NCI-H2227 (cell line): ENCODE data around the gene DEDD.
"Not testable (repeated sequence)": the region's sequence is repeated elsewhere in the genome, so short reads cannot be mapped to it uniquely, and the experiment has no call there.

Experiments used
- DNase-seq: peaks from one replicate; lab custom pipeline; 2025; ENCODE audit not compliant: unreplicated experiment; lab: John Stamatoyannopoulos, UW

The DEDD gene

GRCh38 chr1:161130266-161130665 lies 2.2 kb downstream of the DEDD start:
- no peak for DNase-seq

DNA sequence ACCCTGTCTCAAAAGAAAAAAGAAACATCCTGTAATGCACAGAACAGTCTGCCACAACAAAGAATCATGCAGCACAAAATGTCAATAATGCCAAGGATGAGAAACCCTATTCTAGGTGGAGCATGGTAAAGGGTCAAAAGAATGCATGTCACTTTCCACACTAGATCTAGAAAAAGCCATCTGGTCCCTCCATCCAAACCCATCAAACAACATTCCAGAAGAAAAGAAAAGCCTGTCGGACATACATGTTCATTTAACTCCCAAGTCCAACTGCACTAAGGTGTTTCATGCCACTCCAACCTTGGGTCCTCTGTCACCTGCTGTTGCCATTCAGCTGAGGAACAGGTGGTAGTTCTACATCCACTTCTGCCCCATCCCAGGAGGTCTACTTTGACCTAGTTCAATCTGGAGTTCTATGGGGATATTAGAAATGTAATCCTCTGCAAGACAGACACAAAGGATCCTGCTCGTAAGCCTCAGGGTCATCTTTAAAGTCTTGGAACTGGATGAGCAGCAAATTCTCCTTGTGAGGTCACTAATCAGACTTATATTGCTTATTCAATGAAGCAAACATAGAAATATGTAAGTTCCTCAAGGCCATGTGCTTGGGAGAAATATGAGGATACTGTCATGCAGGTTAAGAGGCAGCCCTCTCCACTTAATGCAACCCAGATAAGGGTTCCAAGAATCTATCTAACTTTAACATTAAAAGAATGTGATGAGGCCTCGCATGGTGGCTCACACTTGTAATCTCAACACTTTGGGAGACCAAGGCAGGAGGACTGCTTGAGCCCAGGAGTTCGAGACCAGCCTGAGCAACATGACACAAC lies 3.7 kb downstream of the DEDD start:
- no peak for DNase-seq

- no peak for DNase-seq
These were observed 4.8 kb downstream of the DEDD start for GRCh38 chr1:161127649-161128048.

GRCh38 chr1:161122967-161123366 lies 9.5 kb downstream of the DEDD start:
- DNase-seq, result no peak

DNA sequence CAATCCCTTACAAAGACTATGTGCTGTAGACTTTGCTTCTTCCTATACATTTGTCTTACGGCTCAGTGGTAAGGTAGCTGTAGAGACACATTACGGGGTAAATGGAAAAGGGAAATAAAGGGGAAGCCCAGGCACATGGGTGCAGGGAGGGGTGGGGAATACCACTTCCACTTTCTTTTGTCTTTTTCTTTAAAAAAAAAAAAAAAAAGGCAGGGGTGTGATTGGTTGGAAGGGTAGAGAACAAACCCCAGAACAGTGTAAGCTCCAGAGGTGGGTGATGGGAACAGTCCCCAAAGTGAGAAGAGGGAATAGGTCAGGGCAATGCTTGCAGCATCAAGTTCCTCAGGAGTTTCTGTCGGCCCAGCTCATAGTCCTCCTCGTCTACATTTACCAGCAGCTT lies 10.6 kb downstream of the DEDD start:
- no peak for DNase-seq

GRCh38 chr1:161121042-161121650 lies 11.3 kb downstream of the DEDD start:
- DNase-seq, result no peak

- DNase-seq, result peak; percentile 64
These were observed 13.2 kb downstream of the DEDD start for GRCh38 chr1:161119092-161119903.

DNA sequence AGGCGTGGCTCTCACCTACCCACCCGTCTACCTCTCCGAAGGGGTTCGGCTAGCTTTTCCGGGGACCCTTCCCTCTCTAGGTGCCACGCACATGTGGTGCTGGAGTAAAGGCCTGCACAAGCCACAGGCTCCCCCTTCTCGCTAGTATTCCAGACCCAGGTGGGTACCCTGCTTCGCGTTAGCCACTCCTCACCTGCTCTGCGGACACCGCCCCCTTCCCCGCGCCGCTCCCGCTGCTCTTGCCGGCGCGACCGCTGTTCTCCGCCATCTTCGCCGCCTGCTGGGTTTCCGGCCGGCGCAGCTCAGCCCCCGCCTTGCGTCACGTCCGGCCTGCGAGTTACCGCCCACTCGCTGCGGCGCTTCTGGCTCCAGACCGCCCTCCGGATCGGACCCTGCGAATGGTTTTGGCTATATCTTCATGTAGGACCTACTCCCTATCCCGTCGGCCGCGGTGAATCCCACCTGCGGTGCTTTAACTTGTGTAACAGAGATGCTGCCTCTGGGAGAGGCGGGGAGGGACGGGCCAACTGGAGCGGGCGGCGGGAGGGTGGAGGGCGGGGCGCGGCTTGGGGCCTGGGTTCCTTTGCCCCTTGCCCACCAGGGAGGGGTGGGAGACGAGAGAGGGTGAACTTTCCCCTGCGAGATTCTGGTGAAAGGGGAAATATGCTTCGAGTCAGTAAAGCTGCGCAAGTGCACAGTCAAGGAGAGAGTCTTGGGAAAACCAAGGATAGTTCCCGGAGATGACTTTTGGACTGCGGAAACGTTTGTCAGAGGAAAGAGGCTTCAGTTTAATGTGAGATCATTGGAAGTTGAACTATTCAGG lies 14.5 kb downstream of the DEDD start, which contains the start of the genes NIT1 and PFDN2:
NIT1 (plus strand) TSS at position 347 of the 823 bp plus-strand sequence; CDS start at position 419, 72 bp downstream.
PFDN2 (minus strand) TSS at position 279 of the 823 bp plus-strand sequence; CDS start at position 268, 11 bp downstream.
- peak; percentile 92 for DNase-seq

DNA sequence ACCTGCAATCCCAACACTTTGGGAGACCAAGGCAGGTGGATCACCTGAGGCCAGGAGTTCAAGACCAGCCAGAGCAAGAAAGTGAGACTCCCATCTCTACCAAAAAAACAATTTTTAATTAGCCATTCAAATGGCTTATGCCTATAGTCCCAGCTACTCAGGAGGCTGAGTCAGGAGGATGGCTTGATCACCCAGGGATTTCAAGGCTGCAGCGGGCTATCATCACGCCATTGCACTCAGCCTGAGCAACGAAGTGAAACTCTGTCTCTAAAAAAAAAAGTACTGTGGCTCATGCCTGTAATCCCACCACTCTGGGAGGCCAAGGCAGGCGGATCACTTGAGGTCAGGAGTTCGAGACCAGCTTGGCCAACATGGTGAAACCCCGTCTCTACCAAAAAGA lies 16.5 kb downstream of the DEDD start:
- not testable (repeated sequence) for DNase-seq

DNA sequence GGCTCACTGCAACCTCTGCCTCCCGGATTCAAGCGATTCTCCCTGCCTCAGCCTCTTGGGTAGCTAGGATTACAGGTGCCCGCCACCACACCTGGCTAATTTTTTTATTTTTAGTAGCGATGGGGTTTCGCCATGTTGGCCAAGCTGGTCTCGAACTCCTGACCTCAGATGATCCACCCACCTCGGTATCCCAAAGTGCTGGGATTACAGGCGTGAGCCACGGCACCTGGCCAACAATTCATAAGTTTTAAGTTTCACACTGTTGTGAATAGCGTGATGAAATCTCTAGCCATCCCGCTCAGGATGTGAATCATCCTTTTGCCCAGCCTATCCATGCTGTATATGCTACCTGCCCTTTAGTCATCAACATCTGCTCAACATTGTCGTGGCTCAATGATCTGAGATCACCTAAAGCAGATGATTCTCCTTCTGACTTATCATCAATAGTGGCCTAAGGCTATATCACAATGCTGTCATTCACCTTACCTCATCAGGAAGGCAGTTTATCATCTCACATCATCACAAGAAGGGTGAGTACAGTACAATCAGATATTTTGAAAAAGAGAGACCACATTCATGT lies 17.2 kb downstream of the DEDD start:
- no peak for DNase-seq

- no peak for DNase-seq
These were observed 17.9 kb downstream of the DEDD start for GRCh38 chr1:161114556-161114955.

GRCh38 chr1:161113915-161114314 lies 18.6 kb downstream of the DEDD start:
- DNase-seq, result no peak

- DNase-seq, result no peak
These were observed 20.9 kb downstream of the DEDD start for GRCh38 chr1:161111527-161111926.

- no peak for DNase-seq
These were observed 21.4 kb downstream of the DEDD start for GRCh38 chr1:161111117-161111516.

DNA sequence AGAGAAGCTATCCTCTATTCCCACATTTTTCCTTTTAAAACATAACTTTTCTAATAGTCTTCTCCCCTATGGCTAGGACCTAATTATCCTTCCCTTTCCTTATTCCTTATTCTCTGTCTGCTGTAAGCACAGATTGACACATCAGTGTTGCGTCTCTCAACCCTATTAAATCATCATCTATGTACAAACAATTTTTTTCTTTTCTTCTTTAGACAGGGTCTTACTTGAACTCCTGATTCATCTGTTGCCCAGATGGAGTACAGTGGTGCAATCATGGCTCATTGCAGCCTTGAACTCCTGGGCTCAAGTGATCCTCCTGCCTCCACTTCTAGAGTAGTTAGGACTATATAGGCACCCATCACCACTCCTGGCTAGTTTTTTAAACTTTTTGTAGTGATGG lies 26.0 kb downstream of the DEDD start:
- no peak for DNase-seq

DNA sequence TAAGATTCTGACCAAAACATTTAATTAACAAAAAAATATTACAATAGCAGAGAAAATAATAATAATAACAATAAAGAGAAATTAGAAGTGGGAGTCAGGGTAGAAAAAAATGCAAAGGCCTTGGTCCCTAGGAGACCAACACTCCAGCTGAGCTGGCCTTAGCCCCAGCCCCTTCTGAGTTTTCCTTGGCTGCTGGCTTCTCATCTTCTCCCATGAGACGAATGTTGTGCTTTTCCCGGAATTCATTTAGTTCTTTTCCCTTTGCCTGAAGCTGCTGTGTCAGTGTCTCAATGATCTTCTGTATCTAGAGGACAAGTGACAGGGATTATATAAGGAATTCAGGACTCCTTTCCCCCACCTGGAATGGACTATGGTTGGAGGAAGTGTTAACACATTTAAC lies 31.9 kb downstream of the DEDD start:
- no peak for DNase-seq

DNA sequence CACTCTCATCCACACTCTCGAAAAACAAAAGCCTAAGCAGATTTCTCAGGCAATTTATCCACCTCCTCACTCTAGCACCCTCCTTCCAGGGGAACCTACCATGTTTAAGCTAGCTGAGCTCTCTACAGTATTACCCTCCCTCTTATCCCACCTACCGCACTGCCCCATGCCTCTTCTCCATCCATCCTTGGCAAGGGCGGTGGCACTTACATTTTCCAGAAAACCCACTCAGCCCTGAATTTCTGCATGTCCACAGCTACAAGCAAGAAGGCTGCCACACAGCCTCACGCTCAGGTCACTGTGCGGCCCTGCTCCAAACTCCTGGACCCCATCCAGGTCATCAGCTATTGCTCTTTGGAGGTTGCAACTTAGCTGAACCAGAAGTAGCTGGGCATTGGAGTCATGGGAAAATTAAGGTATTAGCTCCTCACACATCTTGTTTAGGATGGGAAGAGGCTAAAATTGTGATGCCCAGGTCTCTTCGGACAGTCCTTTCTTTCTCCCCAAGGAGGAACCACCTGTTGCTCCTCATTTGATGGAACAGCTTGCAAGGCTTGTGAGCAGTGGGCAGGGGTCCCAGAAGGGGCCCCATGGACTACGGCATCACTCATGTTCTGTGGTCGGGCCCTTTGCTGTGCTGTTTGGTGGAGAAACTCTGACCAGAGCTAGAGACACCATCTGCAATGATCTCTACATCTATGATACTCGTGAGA lies 33.2 kb downstream of the DEDD start:
- no peak for DNase-seq

- DNase-seq, result peak; percentile 94
These were observed 34.0 kb downstream of the DEDD start, which contains the start of gene KLHDC9 for GRCh38 chr1:161098210-161099068. TSS of gene KLHDC9 (plus strand) at chr1:161098361. CDS start at chr1:161098536, 175 bp downstream.

- no peak for DNase-seq
These were observed 35.9 kb downstream of the DEDD start for GRCh38 chr1:161096530-161096929.
